RWPE1 (cell line): Measurements from ENCODE around the gene CXCL14.

ENCODE experiments used
- CTCF ChIA-PET: fragments of 350-600 bp; sonication (Branson Sonifier 250); formaldehyde crosslinking; extraction: SDS; loops from one replicate; lab custom pipeline; 2021; lab: Yijun Ruan, JAX
- POLR2A ChIA-PET: fragments of 400-600 bp; formaldehyde crosslinking; extraction: SDS; loops from one replicate; lab custom pipeline; 2020; ENCODE audit warnings: antibody characterized with exemption; ENCODE audit not compliant: low non-redundant PET; lab: Yijun Ruan, JAX
- DNase-seq: peaks from one replicate; pipeline ENCODE4 v3.0.0; 2012; ENCODE audit warnings: low spot score
- H3K27ac ChIP-seq: fragments of 450-650 bp; 2 replicates; pipeline ENCODE4 v1.5.1; 2017
- TF ChIP-seq, protein P1 (sequence below): fragments of 450-650 bp; conservative IDR thresholded peaks from 2 replicates; pipeline ENCODE4 v1.5.1; 2017; ENCODE audit warnings: low read depth, mild to moderate bottlenecking

CXCL14 gene, protein sequence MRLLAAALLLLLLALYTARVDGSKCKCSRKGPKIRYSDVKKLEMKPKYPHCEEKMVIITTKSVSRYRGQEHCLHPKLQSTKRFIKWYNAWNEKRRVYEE

DNA sequence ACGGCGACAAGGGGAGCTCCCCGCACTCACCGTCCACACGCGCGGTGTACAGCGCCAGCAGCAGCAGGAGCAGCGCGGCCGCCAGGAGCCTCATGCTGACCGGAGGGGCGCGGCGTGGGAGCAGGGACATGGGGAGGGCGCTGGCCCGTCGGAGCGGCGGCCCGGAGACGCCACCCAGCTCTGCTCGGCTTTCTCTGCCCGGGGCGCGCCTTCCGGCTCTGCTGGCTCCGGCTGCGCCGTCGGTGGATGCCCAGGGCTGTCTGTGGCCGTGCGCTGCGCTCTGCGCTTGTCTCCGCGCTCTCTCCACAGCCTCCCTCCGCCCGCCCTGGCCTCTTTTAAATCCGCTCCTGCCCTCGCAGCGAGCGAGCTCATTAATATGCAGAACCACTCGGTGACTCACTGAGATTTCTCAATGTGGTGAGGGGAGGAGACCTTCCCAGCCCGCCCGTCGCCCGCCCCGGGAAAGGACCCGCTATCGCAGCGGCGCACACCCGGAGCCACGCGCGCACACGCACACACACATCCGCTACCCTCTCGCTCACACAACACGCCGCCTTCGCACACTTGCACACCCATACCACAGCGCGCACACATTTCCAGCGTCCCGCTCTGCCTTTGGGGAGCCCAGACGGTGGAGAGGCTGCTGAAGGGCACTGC is at the start of gene CXCL14:
Gene CXCL14 (minus strand): TSS at position 307 of the 657 bp plus-strand sequence. CDS start 213 bp downstream, at position 94.
- H3K27ac ChIP-seq, result no peak within 1 kb of the TSS
- peak; percentile 89 for DNase-seq
- ChIA-PET POLR2A (no interaction called here), CTCF (interaction anchor here (0.7 to 5.3 kb wide), 5 partner anchors 9 to 301 kb away, joined by 3 to 40 read pairs (median 4); no protein-coding TSS in a partner anchor)
- TF ChIP-seq, protein P1, sequence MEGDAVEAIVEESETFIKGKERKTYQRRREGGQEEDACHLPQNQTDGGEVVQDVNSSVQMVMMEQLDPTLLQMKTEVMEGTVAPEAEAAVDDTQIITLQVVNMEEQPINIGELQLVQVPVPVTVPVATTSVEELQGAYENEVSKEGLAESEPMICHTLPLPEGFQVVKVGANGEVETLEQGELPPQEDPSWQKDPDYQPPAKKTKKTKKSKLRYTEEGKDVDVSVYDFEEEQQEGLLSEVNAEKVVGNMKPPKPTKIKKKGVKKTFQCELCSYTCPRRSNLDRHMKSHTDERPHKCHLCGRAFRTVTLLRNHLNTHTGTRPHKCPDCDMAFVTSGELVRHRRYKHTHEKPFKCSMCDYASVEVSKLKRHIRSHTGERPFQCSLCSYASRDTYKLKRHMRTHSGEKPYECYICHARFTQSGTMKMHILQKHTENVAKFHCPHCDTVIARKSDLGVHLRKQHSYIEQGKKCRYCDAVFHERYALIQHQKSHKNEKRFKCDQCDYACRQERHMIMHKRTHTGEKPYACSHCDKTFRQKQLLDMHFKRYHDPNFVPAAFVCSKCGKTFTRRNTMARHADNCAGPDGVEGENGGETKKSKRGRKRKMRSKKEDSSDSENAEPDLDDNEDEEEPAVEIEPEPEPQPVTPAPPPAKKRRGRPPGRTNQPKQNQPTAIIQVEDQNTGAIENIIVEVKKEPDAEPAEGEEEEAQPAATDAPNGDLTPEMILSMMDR, result no peak

DNA sequence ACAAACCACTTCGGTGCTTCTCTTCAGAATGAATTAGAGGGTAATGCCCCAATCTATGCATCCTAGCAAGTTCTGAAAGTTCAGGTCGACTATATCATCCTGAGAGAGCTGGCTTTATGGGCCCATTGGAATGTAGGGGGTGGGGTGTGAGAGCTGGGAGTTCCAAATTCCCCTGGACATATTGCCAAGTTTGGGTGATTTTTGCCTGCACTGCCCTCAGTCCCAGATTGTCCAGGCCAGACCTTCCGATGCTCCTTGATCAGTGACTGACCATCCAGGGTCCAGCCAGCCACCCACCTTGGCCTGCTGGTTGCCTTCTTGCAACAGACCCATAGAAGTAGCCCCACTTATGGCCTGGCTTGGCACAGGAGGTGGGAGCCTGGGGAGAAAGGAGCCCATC is 47.8 kb upstream of the CXCL14 start:
- no peak for DNase-seq
- TF ChIP-seq, protein P1, result no peak
- CTCF ChIA-PET, result no interaction called here
- POLR2A ChIA-PET, result no interaction called here
- H3K27ac ChIP-seq, result no peak overlapping the region

DNA sequence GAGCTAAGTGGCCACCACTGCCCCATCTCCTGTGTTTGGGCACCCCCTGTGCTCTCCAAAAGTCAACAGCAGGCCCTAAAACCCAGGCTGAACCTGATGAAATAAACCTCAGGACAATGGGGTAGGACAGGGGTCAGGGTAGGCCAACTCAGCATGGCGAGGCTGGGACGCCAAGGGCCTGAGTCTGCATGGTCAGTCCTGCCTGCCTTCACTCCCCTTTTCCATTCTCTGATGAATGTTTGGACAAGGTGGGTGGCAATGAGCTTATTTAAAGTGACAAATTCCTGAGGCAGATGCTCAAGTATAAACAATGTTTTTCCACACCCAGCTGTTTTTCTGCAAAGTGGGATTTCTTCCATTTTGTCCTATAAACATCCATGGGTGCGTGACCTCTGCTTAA is 47.2 kb upstream of the CXCL14 start:
- POLR2A ChIA-PET, result no interaction called here
- no peak for DNase-seq
- TF ChIP-seq, protein P1, result no peak
- CTCF ChIA-PET, result no interaction called here
- no peak overlapping the region for H3K27ac ChIP-seq

DNA sequence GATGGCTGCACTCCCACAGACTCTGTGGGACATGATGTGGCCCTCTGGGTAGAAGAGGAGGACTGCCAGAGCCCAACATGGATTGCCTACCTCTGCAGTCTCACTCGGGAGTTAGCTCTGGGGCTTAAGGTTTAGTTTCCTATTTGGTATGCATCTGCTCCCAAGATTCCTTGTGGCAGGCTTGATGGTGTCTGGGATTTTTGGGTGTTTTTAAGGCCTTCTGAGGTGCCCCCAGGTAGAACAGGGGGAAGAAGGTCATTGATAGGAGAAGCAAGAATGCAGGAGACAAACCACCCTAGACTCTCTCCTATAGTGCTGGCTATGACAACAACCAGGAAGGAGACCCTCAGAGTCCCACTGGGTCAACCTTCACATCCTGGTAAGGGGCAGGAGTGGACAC is 46.7 kb upstream of the CXCL14 start:
- no peak overlapping the region for H3K27ac ChIP-seq
- CTCF ChIA-PET, result no interaction called here
- DNase-seq, result no peak
- TF ChIP-seq, protein P1, result no peak
- POLR2A ChIA-PET, result no interaction called here

DNA sequence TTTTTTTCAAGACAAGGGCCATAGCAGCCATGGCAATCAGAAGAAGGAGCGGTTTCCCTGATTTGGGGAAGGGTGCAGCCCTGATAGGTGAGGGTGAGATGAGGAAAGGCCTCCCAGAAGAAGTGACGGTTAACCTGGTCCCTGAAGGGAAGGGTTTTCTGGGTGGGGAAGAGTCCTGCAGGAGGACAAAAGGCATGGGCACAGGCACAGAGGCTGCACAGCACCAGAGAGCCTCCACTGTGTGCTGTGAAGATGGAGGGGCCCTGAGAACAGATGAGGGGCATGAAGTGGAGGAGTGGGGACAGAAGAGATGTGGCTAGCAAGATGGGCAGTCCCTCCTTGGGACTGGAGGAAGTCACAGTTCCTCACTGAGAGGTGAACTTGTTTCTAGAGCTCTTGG is 46.3 kb upstream of the CXCL14 start:
- ChIA-PET CTCF (no interaction called here), POLR2A (no interaction called here)
- no peak for DNase-seq
- TF ChIP-seq, protein P1, result no peak
- no peak overlapping the region for H3K27ac ChIP-seq

DNA sequence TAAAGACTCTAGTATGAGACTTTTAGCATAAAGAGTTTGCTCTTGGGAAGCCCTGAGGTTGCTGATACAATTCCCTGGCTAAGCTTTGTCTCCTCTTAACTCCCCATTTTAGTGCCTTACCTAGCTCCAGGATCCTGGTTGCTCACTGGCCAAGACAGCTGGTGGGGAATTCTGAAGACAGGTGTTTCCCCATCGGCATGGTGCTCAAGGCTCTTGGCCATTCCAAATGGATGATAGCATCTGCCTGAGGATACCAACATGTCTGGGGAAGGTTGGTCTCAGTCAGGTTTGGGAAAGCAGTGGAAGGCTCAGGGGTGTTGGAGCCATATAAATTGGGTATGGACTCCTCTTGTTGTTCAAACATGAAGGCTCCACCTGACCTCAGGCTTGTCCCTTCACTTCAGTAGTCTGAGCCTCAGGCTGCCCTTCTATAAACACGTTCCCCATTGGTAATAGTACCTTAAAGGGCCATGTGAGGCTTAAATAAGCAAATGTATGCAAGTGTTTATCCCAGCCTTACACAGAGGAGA is 44.5 kb upstream of the CXCL14 start:
- ChIA-PET CTCF (interaction anchor here (0.7 to 0.8 kb wide), 2 partner anchors 32 to 61 kb away, joined by 3 read pairs; no protein-coding TSS in a partner anchor), POLR2A (no interaction called here)
- H3K27ac ChIP-seq, result no peak overlapping the region
- no peak for DNase-seq
- TF ChIP-seq, protein P1, result no peak
